Left lung (tissue), 10 donors: ENCODE measurements around the gene CALHM4. TPM values are rescaled to one million over a fixed set of nuclear protein-coding genes. Genes with fewer than 3 reads are reported as not detected.

ENCODE experiments used
- ATAC-seq: fragments of 200-7000 bp; cut with Tn5 transposase; one replicate; pipeline ENCODE4 v1.9.1; 2020; ENCODE audit warnings: moderate library complexity
- DNase-seq, 4 donors: peaks; one replicate each; pipeline ENCODE4 v3.0.0-alpha.2; 2013 to 2020
- H3K27ac ChIP-seq, 2 donors: fragments of 200-600 bp; sonication (generic) in 1 of 2; one replicate each; pipeline versions ENCODE4 v1.5.0 to v1.8.0; 2020 to 2021
- H3K27me3 ChIP-seq, 2 donors: fragments of 200-600 bp; sonication (generic) in 1 of 2; one replicate each; pipeline versions ENCODE4 v1.5.0 to v1.8.0; 2020 to 2021
- H3K36me3 ChIP-seq, 2 donors: fragments of 200-600 bp; sonication (generic) in 1 of 2; one replicate each; pipeline versions ENCODE4 v1.5.0 to v1.8.0; 2020 to 2021
- H3K4me1 ChIP-seq, 2 donors: fragments of 200-600 bp; one replicate each; pipeline ENCODE4 v1.8.0; 2021
- H3K4me3 ChIP-seq, 2 donors: fragments of 200-600 bp; sonication (generic) in 1 of 2; one replicate each; pipeline versions ENCODE4 v1.5.0 to v1.8.0; 2020 to 2021; ENCODE audit warnings: mild to moderate bottlenecking in 1 of 2
- H3K9me3 ChIP-seq, 2 donors: fragments of 200-600 bp; sonication (generic) in 1 of 2; one replicate each; pipeline versions ENCODE4 v1.5.0 to v1.8.0; 2020 to 2021
- intact Hi-C, 2 donors: fragments of 100-400 bp; cut with DNase I; formaldehyde crosslinking; loops; one replicate each; pipeline versions ENCODE4 v1.11.2 to v1.14.2; 2022
- polyA plus RNA-seq, 6 donors: library from polyadenylated mRNA; unstranded; fragments of 120-200 nt; gene quantifications; one replicate each; pipeline ENCODE4 v1.2.1, GENCODE V29; 2013; ENCODE audit not compliant: insufficient read length in 6 of 6
- total RNA-seq, 2 donors: library from RNA; stranded (reverse); fragmentation: NEBNext Ultra II Directional; extraction: Animal tissue kit (Norgen Biotek cat#: 25700); gene quantifications; one replicate each; pipeline ENCODE4 v1.2.1, GENCODE V29; 2021
- TF ChIP-seq, protein P1 (sequence below), 2 donors: fragments of 200-600 bp; sonication (generic) in 1 of 2; IDR thresholded peaks; one replicate each; pipeline versions ENCODE4 v1.5.0 to v1.8.0; 2021; ENCODE audit warnings: antibody characterized with exemption in 2 of 2
- donor health status: DM: no; HTN: yes; CAD: no.
- donor health status: DM: no; HTN: no; CAD: no.

CALHM4 gene
- total and polyA plus RNA-seq, 8 donors = not detected

DNA sequence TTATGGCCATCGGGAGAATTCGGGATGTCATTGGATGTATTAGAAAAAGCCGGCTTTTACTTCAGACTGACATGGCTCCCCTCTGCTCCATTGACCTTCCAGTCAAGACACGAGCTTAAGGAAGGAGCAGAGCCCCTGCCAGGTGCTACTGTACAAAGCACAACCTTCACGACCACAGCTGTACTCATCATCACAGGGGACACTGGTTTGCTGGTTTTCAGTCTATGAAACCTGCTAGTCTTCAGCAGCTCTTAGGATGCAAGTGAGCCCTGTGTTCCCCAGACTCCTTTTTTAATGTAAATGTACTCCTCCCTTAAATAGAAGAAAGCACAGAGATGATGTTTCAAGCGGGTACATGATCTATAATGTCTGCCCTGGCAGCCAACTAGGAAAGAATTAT is 6.2 kb upstream of the CALHM4 start:
- ATAC-seq (no peak), DNase-seq (no peak)
- intact Hi-C loops = no loop called here
- no peak overlapping the region for H3K4me3 ChIP-seq
- H3K27ac ChIP-seq = no peak overlapping the region
- TF ChIP-seq, protein P1, sequence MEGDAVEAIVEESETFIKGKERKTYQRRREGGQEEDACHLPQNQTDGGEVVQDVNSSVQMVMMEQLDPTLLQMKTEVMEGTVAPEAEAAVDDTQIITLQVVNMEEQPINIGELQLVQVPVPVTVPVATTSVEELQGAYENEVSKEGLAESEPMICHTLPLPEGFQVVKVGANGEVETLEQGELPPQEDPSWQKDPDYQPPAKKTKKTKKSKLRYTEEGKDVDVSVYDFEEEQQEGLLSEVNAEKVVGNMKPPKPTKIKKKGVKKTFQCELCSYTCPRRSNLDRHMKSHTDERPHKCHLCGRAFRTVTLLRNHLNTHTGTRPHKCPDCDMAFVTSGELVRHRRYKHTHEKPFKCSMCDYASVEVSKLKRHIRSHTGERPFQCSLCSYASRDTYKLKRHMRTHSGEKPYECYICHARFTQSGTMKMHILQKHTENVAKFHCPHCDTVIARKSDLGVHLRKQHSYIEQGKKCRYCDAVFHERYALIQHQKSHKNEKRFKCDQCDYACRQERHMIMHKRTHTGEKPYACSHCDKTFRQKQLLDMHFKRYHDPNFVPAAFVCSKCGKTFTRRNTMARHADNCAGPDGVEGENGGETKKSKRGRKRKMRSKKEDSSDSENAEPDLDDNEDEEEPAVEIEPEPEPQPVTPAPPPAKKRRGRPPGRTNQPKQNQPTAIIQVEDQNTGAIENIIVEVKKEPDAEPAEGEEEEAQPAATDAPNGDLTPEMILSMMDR (IDR thresholded peaks at IDR 0.05) = no peak
- H3K27me3 ChIP-seq = peaks cover 0 to 11% of the 10 kb centered on the region in 2 donors
- no peaks in the 10 kb centered on the region for H3K4me1 ChIP-seq
- no peaks in the 10 kb centered on the region for H3K36me3 ChIP-seq
- no peaks in the 10 kb centered on the region for H3K9me3 ChIP-seq

DNA sequence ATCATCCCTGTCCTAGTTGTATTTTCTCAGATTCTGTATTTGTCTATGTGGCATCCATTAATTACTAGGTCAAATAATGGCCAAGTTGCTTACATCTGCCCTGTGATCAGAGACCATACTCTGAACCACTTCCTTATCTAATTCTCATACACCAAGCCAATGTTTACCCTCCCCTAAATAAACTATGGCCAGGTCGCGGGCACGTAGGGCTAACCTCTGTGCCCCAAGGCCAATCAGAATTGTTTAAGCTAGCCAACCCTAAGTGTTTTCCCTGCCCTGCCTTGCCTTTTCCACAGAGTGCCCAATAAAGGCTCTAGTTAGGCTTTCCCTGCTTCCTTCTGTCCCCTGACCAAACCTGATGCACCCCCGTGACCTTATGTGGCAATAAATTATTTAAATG is 2.8 kb upstream of the CALHM4 start:
- ATAC-seq = no peak

DNA sequence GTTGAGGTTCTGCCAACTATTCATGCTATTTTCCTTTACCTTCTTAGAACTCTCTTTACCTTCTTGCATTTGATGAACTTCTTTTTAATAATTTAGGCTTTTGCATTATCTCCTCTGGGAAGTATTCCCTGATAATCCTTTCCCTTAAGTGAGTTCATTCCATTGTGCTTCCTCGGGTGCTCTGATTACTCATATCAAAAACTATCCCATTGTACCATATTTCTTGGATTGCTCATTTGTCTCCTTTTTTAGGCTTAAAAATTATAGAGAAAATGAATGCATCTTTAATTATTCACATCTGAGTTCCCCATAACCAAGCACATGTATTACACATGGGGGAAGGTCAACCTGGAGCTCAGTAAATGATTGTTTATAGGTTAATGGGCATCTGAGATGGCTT is 2.5 kb downstream of the CALHM4 start:
- TF ChIP-seq, protein P1 (IDR thresholded peaks at IDR 0.05) = no peak
- DNase-seq (no peak), ATAC-seq (no peak)
- Histone ChIP-seq H3K9me3 (no peaks in the 10 kb centered on the region), H3K4me3 (no peak overlapping the region), H3K27me3 (no peaks in the 10 kb centered on the region), H3K36me3 (no peaks in the 10 kb centered on the region), H3K4me1 (peaks cover 0 to under 1% of the 10 kb centered on the region in 2 donors), H3K27ac (no peak overlapping the region)
- intact Hi-C loops = no loop called here

More for the DNA sequence above, 2.8 kb upstream of the CALHM4 start:
- no peaks in the 10 kb centered on the region for H3K4me1 ChIP-seq
- no peak for DNase-seq
- TF ChIP-seq, protein P1 (IDR thresholded peaks at IDR 0.05) = no peak
- no peak overlapping the region for H3K4me3 ChIP-seq
- H3K27me3 ChIP-seq = no peaks in the 10 kb centered on the region
- H3K9me3 ChIP-seq = no peaks in the 10 kb centered on the region
- intact Hi-C loops = no loop called here
- H3K36me3 ChIP-seq = no peaks in the 10 kb centered on the region
- H3K27ac ChIP-seq = no peak overlapping the region

DNA sequence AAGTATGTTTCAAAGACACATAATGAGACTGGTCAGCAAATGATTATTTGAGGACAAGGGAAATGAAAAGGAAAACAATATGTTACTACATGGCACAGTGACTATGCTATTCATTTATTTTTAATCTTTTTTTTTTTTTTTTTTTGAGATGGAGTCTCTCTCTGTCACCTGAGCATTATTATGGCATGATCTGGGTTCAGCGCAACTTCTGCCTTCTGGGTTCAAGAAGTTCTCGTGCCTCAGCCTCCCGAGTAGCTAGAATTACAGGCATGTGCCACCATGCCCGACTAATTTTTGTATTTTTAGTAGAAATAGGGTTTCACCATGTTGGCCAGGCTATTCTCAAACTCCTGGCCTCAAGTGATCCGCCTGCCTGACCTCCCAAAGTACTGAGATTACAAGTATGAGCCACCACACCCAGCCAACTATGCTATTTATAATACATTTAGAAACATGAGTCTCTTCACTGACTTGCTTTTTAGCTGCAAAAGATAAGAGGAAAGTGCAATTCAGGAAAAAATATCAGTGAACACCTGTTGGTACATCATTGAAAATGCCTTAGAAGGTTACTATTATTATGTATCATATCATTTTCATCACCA is 3.4 kb downstream of the CALHM4 start:
- Histone ChIP-seq H3K27ac (no peak overlapping the region), H3K4me1 (peaks cover 0 to 3% of the 10 kb centered on the region in 2 donors), H3K4me3 (no peak overlapping the region), H3K9me3 (no peaks in the 10 kb centered on the region), H3K27me3 (no peaks in the 10 kb centered on the region), H3K36me3 (no peaks in the 10 kb centered on the region)
- TF ChIP-seq, protein P1 (IDR thresholded peaks at IDR 0.05) = no peak
- no peak for ATAC-seq
- DNase-seq = no peak
- intact Hi-C loops = no loop called here

DNA sequence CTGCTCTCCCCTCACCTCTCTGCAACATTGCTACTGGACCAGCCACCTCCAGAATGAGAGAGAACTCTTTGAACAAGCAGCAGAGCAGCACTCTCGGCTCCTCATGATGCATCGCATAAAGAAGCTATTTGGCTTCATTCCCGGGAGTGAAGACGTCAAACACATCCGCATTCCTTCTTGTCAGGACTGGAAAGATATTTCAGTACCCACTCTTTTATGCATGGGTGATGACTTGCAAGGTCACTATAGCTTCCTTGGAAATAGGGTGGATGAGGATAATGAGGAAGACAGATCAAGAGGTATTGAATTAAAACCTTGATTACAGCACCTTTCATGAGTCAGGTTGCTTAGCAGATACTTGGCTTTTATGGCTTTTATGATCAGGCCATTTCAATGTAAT is 4.3 kb downstream of the CALHM4 start:
- Histone ChIP-seq H3K9me3 (no peaks in the 10 kb centered on the region), H3K27ac (no peak overlapping the region), H3K27me3 (no peaks in the 10 kb centered on the region), H3K4me3 (no peak overlapping the region), H3K4me1 (peaks cover 0 to 3% of the 10 kb centered on the region in 2 donors), H3K36me3 (no peaks in the 10 kb centered on the region)
- TF ChIP-seq, protein P1 (IDR thresholded peaks at IDR 0.05) = no peak
- ATAC-seq = peak; percentile 64
- intact Hi-C loops = no loop called here
- peak in 1 of 4 donors; percentile 61 for DNase-seq
